ENCODE measurements around the gene SS18L1.

- TF ChIP-seq CTCF (IDR thresholded peaks at IDR 0.05; ENCODE audit: low read depth, low read length) (no peak), EZH2phosphoT487 (IDR thresholded peaks at IDR 0.05; ENCODE audit: low read depth) (no peak)
Measured at GRCh38 chr20:62142252-62143080, 1.1 kb upstream of the SS18L1 start.

All from OCI-LY3 (cell line).